Hematopoietic multipotent progenitor cell treated with erythropoietin and hydrocortisone succinate and interleukin-3 and kit ligand, for 17 days (in vitro differentiated cells): ENCODE results near the gene EPHA1.

Experiments
- DNase-seq: peaks from one replicate; pipeline ENCODE4 v3.0.0-alpha.2; 2015; ENCODE audit warnings: low spot score

EPHA1 gene

DNA sequence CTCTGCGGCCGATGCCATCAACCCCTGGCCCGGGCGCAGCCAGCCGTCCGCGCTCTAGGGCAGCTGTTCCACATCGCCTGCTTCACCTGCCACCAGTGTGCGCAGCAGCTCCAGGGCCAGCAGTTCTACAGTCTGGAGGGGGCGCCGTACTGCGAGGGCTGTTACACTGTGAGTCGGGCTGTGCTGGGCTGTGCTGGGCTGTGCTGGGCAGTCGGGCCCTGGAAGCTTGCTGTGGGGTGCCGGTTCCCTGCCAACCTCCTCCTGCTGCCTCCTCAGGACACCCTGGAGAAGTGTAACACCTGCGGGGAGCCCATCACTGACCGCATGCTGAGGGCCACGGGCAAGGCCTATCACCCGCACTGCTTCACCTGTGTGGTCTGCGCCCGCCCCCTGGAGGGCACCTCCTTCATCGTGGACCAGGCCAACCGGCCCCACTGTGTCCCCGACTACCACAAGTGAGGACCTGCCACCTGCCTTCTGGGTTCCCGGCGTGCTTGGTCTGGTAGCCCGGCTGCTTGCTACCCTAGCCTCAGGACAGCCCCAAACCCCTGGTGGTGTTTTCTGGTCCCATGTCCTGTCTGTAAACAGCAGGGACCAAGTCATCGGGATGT lies 20.1 kb downstream of the EPHA1 start:
- no peak for DNase-seq

DNA sequence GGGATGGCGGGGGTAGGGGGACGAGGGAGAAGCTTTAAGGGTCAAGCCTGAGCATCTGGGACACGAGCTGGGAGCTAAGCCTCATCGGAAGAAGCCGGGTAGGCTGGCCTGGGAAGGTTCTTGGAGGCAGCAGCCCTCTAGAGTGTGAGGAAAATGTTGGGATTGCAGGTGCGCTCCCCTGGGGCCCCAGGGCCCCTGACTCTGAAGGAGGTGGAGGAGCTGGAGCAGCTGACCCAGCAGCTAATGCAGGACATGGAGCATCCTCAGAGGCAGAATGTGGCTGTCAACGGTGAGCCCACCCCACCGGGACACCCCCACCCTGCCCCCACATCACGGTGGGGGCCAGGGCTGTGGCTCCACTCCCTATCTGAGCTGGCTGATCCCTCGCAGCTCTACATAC lies 20.6 kb downstream of the EPHA1 start:
- no peak for DNase-seq

DNA sequence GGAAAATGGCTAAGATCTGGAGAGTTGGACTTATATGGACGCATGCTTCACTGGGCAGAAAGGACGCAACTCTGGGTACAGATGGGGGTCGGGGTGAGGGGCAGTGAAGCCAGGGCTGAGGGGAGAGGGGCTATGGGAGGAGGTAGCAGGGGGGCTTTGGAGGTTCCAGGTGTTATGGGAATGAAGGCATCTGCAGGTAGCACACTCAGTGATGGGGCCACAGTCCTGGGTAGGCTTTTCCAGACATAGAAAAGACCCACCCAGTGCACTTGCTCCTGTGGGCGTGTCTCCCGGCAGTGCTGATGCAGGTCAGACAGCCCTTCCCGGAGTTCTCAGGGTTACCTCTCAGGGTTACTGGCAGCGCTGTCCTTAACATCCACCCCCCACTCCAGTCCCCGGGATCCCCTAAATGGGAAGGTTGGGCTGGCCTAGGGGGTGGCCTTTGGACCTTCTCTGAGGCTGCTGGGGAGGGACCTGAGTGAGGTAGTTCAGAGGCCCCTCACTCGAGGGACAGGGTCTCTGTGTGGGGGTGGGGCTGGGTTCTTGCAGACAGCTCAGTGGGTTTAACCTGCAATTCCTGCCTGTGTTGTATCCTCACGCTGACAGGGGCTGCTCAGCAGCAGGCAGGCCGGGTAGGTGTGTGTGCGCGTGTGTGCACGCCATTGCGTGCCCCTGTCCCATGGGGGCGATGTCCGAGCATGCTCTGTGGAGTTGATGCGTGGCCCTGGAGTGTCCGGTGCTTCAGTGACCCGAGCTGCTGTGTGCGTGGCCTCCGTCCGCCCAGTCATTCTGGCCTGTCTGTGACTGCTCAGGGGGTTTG lies 21.3 kb downstream of the EPHA1 start:
- no peak for DNase-seq

DNA sequence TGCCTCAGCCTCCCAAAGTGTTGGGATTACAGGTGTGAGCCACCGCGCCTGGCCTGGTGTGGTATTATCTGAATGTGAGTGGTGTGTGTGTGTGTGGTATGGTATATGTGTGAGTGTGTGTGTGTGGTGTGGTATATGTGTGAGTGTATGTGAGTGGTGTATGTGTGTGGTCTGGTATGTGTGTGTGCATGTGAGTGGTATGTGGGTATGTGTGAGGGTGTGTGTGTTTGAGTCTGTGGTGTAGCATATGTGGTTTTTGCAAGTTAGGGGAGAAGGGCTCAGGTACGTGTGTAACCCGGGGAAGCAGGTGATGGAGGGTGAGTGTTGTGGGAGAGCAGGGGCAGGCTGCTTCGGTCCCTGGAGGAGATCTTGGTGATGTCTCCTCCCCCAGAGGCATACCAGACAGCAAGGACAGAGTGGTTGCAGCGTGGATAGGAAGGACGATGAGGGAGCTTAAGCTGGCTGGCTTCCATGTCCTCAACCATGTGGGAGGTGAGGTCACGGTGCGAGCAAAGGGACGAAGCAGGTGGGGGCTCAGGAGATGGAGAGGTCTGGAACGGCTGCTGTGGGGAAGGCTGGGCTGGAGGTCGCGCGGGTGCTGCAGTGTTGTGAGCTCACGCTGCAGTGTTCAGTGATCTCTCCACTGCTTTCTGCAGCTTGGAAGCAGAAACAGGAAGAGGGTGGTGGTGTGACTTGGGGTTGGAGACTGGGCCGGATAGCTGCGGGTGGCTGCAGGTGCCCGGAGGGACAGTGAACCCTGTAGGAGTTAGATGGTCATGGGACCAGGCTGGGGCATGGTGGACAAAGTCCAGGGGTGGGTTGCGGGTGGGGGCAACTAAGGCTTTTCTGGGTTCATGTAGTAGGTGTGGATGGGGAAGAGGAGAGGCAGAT lies 22.5 kb downstream of the EPHA1 start:
- no peak for DNase-seq

DNA sequence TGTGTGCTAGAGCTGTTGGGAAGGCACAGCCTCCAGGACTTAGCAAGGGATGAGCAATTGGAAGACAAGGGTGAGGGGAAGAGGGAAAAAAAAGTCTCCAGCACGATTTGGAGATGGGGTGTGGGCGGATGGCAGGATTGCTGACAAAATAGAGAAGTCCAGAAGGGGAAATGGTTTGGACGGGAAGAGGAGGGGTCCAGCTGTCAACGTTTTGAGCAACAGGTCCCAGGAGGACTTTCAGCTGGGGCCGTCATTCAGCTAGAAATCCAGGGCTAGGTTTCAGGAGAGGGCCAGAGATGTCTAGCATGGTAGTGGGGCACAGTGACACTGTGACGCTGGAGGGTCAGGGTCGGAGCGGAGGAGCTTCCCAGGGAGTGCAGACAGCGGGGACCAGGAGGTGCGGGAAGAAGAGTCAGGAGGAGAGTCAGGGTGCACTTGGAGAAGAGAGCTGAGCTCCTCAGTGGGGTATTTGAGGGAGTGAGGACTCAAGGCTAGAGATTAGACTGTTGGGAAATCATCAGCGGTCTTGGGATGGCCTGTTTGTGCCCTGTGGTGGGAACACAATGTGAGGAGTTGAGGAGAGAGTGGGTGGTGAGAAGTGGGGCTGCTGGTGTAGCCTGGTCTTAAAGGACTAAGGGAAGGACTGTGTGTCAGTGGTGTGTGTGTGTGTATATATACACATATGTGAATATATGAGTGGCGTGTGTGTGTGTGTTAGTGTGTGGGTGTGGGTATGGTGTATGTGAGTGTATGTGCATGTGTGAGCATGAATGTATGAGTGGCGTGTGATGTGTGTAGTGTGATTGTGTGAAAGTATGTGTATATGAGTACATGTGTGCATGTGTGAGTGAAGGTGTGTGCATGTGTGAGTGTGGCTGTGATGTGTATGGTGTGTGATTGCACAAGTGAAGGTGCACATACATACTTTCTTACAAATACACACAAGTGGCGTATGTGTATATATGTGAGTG lies 23.7 kb downstream of the EPHA1 start:
- DNase-seq: no peak

DNA sequence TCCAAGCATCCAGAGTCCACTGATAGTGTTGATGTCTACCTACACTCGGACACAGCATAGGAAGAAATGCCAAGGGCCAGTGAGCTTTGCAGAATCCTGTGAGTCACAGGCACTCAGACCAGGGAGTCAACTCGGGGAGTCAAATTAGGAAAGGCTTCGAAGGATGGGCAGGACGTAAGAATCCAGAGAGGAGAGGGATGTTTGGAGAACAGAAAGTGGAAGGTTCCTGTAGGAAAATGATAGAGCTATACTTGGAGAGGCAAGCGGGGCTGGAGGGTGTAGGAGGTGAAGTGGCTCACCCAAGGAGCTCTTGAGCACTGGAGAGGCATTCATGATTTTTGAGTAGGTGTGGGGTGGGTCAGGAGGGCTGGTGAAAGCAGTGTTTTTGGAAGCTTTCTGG lies 24.5 kb downstream of the EPHA1 start:
- DNase-seq: no peak

DNA sequence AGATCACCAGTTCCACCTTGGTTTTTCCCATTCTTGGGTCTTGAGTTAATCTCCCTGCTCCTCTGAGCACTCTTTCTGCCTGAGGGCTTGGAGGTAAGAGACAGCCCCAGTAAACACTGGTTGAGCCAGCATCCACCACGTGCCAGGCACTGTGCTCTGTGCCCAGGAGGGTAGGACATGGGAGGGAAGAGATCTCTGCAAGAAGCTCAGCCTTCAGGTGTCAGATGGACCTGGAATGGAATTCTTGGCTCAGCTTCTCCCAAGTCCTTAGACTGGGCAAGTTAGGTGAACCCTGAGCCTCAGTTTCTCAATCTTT lies 25.1 kb downstream of the EPHA1 start:
- DNase-seq: no peak

DNA sequence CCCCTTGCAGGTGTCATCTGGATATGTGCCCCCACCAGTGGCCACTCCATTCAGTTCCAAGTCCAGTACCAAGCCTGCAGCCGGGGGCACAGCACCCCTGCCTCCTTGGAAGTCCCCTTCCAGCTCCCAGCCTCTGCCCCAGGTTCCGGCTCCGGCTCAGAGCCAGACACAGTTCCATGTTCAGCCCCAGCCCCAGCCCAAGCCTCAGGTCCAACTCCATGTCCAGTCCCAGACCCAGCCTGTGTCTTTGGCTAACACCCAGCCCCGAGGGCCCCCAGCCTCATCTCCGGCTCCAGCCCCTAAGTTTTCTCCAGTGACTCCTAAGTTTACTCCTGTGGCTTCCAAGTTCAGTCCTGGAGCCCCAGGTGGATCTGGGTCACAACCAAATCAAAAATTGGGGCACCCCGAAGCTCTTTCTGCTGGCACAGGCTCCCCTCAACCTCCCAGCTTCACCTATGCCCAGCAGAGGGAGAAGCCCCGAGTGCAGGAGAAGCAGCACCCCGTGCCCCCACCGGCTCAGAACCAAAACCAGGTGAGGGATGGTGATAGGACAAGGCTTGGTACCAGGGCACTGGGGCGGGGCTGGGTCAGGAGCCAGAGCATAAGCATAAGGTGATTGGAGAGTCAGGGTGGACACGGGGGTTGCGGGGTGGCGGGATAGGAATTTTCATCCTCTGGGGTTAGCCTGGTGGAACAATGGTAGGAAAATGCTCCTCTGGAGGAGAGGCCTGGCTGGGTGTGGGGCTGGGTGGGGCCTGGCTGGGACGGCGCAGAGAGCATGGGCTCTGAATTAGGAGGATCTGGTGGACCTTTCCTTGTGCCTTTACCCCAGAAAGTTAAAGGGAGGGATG lies 25.6 kb downstream of the EPHA1 start:
- no peak for DNase-seq

DNA sequence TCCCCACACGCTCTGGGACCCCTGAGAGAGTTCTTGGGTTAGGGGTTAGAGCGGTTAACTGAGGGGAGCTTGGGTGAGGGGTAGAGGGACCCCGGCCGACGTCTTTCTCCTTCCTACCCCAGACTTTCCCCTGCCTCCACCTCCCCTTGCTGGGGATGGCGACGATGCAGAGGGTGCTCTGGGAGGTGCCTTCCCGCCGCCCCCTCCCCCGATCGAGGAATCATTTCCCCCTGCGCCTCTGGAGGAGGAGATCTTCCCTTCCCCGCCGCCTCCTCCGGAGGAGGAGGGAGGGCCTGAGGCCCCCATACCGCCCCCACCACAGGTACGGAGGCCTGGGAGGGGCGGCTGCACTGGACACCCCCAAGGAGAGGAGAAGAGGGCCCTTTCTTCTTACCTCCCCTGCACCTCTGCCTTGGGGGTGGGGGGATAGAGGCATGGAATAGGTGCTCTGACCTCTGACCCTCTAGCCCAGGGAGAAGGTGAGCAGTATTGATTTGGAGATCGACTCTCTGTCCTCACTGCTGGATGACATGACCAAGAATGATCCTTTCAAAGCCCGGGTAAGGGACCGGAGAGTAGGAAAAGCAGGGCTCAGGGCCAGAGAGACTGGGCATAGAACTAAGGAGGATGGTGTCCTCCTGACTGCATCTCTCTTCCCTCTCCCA lies 26.4 kb downstream of the EPHA1 start:
- no peak for DNase-seq

DNA sequence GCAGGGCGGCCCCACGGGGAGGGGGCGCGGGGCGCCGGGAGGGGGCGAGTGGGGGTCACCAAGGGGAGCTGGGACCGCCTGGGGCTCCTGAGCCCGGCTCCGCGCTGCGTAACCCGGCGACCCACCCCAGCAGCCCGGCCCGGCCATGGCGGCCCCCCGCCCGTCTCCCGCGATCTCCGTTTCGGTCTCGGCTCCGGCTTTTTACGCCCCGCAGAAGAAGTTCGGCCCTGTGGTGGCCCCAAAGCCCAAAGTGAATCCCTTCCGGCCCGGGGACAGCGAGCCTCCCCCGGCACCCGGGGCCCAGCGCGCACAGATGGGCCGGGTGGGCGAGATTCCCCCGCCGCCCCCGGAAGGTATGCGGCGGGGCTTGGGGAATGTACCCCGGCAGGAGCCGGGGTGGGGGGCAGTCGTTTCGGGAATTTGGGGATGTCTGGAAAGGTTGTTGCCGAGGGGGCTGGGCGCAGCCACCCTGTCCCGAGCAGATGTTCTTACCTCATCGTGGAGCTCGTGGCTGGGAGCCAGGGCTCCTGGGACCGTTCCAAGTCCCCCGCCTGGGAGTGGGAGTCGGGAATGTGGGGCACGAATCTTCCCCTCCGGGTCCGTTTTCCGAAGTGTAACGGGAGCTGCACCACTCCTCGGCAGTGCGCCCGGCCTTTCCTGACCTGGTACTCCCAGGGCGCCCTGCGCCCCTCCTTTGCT lies 27.1 kb downstream of the EPHA1 start:
- DNase-seq: no peak

DNA sequence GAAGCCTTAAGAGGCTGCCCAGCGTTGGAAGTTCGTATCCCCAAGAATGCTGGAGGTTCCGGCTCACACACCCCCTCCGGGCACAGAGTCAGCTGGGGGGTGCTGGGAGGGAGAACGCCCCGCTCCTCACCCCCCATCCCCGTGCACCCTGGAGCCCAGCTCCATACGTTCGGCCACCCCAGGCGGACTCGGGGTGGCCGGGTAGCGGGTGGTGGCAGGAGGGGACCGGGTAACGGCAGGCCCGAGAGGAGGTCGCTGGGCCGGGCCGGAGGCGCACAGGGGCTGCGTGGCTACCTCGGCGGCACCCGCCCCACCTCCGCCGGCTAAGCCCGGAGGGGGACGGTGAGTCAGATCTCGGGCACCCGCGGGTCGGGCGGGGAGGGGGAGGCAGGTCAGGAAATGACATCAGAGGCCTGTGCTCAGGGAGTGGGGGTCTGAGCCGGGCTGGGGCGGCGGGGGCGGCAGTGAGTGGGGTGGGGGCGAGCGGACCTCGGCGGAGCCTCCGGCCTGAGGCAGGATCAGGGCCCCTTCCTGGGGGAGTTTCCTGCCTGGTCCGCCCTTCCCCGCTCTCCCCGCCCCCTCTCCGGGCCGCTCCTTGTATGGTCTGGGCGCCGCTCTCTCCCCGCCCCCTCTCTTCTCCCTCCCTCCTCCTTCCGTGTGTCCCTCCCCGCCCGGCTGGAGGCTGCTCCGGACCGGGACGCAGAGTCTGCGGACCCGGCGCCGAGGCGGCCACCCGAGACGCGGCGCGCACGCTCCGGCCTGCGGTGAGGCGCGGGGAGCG lies 27.8 kb downstream of the EPHA1 start, which contains the start of gene ZYX:
Gene ZYX (plus strand): TSS at position 700 of the 781 bp plus-strand sequence. CDS start 227 bp downstream, outside the sequence.
- DNase-seq: no peak

DNA sequence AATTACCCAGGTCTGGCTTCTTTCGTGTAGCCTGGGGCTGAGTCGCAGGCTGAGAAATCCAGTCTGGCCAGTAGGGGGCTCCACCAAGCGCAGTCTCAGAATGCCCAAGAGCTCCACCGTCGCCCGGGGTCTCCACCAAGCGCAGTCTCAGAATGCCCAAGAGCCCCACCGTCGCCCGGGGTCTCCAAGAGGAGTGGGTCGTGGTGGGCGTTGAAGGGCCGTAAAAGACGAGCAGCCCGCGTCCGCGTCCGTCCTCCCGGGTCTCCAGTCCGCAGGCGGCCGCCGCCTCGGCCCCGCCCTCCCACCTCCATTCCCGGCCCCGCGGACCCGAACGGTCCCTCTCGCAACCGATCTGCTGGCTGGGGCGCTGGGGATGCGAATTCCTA lies 28.4 kb downstream of the EPHA1 start:
- DNase-seq: peak; percentile 37

DNA sequence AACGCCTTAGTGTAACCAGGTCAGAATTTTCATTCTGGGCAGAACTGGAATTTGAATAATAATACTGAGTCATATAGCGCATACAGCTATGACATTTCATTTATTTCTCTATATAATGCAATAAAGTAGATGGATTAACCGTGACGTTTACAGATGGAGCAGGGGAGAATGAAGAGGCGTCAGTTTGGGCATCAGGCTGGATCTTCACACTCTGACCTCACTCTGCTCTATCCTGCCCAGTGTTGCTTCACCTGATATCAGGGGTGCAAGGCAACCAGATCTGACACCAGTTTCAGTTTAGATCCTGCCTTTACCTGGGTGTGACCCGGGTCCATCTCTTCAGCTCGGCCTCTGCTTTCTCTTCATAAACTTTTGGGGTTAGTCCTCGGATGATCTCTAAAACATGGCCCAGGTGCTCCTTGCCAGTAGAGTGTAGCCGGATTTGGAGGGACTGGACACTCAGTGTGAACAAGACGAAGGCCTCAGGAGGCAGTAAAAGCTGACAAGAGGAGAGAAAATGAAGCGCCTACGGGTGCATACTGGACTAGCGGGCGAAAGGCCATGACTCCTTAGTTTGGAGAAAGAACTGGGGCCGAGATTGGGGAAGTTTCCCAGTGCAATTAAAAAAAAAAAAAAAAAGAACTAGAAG lies 28.9 kb downstream of the EPHA1 start:
- DNase-seq: no peak

DNA sequence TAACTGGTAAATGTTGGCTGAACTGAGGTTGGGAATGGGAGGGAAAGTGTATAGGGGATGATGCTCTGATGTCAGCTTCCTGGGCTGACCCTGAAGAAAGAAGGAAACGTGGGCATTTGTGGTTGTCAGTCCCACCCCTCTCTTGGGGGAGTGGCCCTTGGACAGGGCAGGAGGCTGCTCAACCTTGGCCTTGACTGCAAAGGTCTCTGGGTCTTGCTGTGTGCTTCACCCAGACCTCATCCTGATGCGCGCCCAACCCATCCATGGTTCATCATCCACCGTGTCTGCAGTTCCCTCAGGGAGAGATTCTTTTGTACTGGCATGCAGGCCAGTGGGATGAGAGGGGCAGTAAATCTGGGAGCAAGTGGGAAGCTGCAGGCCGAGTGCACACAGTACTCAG lies 32.3 kb downstream of the EPHA1 start:
- DNase-seq: no peak

DNA sequence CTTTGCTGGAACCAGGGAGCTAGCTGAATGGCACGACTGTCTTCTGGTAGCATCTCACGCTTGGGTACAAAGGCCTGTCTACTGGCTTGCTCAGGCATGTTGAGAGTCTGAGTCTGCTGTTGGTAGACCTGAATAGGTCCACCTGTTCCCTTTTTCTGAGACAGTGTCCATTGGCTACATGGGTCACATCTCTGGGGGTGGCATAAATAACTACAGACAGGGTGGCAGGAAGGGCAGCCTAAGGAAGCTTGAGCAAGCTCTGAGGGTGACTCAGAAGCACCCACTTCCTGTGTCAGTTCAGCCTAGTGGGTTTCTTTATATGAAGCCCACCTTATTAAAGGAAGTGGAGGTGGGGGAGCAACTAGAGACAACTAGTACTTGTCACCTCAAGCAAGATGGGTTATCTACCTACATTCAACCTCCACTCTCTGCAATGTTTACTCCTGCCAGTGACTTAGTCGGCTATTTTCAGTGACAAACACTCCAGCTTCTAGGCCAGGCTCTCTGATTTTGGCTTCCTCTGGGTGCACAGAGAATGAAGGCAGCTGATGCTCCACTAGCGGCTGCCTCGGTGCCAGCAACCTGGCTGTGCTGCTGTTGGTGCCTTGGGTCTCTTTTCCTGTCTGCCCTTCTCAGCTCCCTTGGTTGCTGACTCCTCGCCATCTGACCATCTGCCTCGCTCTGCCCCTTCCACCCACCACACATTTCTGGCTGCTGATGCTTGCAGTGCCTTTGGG lies 33.2 kb downstream of the EPHA1 start:
- no peak for DNase-seq

DNA sequence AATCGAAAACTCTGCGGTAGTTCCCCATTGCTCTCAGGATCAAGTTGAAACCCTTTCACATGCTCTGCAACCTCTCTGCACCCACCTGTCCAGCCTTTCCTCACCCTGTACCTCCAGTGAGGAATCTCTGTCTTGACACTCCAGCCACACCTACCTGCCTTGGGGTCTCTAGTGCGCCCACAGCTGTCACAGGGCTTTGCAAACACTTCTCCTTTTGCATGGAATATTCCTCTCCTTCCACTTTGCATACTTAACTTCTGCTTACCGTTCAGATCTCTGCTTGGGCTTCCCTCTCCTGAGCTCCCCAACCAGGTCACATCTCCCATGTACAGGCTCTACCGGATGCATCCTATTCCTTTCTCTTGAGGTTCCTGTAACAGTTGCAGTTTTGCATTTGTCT lies 34.1 kb downstream of the EPHA1 start:
- no peak for DNase-seq

DNA sequence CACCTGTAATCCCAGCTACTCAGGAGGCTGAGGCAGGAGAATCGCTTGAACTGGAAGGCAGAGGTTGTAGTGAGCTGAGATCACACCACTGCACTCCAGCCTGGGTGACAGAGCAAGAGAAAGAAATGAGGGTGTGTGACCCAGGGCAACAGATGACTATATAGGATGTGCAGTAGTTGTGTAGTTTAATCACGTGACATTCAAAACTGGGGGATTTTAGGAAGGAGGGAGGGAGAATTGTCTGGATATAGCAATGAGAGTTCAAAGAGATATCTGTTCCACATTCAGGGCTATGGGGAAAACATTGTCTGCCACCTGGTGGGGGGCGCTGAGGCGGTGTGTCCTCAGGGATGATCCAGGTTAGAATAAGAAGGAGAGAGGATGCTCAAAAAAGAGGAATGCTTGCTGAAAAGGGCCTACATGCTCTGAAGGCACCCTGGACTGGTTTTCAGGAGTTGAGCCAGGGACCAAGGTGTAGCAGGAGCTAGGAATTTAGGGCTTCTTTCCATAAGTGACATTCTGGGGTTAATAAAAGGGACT lies 35.3 kb downstream of the EPHA1 start:
- DNase-seq: no peak
